GM06990 (cell line): Measurements from ENCODE around the gene UCK1.

ENCODE experiments used
- DNase-seq: peaks from one replicate; pipeline ENCODE4 v3.0.0-alpha.2; 2011; ENCODE audit not compliant: insufficient read length; ENCODE audit errors: extremely low read depth
- H3K27me3 ChIP-seq: replicated peaks from 2 replicates; pipeline ENCODE4 v1.6.0; 2011; ENCODE audit warnings: low read length; ENCODE audit not compliant: control insufficient read depth, insufficient read depth
- H3K36me3 ChIP-seq: 2 replicates; pipeline ENCODE4 v1.5.1; 2011; ENCODE audit warnings: low read length; ENCODE audit not compliant: control insufficient read depth, insufficient read depth
- H3K4me3 ChIP-seq: replicated peaks from 2 replicates; pipeline ENCODE4 v1.5.1; 2011; ENCODE audit warnings: low read depth, mild to moderate bottlenecking, control low read depth, low read length
- TF ChIP-seq, protein P1 (sequence below): IDR thresholded peaks from 2 replicates; pipeline ENCODE4 v1.5.1; 2011; ENCODE audit warnings: low read length, control low read depth, mild to moderate bottlenecking, inconsistent platforms; ENCODE audit not compliant: insufficient read depth, poor library complexity, severe bottlenecking

UCK1 gene

DNA sequence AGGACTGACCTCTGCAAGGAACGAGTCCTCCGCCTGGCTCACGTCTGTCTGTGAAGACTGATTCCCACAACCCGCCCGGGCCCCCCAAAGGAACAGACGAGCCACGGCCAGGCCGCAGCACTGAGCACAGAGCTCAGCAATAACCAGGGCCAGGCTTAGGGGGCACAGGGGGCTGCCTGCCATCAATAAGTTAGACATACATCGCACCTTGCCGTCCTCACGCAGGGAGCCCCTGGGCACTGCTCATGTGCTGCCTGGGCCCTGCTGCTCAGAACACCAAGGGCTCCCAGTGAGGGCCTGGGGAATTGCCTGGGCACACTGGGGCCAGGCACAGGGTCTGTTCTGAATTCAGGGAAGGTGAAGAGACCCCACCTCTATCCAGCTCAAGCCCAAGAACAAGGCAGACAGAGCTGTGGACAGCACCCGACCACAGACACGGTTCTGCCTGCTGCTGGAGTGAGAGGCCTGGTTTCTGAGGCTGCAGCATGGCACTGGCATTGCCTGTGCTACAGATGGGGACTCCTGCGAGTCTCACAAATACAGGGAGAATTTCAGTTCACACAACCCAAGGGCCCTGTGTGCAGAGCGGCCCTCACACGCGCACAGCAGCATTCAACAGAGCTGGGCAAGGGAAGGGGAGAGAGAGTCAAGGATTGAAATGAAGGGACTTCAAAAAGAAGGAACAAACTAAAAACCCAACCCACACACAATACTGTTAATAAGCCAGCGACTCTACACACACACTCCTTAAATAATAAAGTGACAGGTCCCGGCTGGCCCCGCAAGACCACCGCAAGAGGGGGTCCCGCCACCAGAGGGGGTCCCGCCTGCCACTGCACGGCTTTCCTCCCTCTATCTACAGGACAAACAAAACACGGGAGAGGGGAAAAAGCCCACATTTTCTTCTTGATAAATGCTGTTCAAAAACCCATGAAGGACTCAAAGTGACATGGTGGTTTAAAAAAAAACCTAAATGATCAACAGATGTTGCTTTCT is 46.2 kb upstream of the UCK1 start:
- H3K36me3 ChIP-seq = peaks cover 57% of the 10 kb centered on the region
- DNase-seq = no peak

DNA sequence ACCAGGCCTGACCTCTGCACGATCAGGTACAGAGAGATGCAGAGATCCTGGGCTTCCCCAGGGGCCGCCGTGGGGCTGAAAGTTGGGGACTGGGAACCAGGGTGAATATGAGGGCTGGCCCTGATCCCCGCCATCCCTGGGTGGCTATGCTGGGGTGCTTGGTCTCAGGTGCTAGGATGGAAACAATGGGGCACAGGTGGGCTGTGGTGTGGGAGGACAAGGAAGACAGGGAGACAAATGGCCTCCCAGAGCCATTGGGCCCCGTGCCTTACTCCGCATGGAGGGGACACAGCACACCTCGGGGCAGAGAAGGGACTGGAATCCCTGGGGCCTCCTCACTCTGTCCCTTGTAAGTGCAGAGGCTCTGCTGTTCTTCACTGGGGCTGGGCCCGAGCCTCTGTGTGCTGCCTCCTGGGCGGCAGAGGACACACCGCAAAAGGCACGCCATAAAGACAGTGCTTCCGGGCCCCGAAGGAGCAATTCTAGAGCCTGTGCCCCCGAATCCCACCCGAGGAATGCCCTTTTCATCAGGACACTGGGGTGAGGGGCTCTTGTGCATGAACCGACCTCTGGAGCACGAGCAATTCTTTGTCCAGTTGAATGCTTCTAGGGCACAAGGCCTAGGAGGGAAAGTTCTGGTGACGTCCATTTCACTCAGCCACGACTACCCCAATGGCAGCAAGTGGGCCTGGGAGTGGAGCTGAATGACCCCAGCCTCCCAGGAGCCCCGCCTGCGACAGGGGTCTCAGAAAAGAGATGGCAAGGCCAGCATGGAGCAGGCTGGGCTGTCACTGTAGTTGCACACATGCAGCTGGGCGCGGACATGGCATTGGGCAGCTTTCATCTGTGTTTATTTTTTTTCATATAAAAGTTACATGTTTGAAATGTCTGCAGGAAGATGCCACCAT is 45.1 kb upstream of the UCK1 start:
- Histone ChIP-seq H3K27me3 (no peaks in the 10 kb centered on the region), H3K36me3 (peaks cover 57% of the 10 kb centered on the region), H3K4me3 (no peak overlapping the region)
- DNase-seq = no peak
- TF ChIP-seq, protein P1, sequence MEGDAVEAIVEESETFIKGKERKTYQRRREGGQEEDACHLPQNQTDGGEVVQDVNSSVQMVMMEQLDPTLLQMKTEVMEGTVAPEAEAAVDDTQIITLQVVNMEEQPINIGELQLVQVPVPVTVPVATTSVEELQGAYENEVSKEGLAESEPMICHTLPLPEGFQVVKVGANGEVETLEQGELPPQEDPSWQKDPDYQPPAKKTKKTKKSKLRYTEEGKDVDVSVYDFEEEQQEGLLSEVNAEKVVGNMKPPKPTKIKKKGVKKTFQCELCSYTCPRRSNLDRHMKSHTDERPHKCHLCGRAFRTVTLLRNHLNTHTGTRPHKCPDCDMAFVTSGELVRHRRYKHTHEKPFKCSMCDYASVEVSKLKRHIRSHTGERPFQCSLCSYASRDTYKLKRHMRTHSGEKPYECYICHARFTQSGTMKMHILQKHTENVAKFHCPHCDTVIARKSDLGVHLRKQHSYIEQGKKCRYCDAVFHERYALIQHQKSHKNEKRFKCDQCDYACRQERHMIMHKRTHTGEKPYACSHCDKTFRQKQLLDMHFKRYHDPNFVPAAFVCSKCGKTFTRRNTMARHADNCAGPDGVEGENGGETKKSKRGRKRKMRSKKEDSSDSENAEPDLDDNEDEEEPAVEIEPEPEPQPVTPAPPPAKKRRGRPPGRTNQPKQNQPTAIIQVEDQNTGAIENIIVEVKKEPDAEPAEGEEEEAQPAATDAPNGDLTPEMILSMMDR = no peak

More for the DNA sequence above, 46.2 kb upstream of the UCK1 start:
- Histone ChIP-seq H3K4me3 (no peak overlapping the region), H3K27me3 (no peaks in the 10 kb centered on the region)
- TF ChIP-seq, protein P1 = no peak

DNA sequence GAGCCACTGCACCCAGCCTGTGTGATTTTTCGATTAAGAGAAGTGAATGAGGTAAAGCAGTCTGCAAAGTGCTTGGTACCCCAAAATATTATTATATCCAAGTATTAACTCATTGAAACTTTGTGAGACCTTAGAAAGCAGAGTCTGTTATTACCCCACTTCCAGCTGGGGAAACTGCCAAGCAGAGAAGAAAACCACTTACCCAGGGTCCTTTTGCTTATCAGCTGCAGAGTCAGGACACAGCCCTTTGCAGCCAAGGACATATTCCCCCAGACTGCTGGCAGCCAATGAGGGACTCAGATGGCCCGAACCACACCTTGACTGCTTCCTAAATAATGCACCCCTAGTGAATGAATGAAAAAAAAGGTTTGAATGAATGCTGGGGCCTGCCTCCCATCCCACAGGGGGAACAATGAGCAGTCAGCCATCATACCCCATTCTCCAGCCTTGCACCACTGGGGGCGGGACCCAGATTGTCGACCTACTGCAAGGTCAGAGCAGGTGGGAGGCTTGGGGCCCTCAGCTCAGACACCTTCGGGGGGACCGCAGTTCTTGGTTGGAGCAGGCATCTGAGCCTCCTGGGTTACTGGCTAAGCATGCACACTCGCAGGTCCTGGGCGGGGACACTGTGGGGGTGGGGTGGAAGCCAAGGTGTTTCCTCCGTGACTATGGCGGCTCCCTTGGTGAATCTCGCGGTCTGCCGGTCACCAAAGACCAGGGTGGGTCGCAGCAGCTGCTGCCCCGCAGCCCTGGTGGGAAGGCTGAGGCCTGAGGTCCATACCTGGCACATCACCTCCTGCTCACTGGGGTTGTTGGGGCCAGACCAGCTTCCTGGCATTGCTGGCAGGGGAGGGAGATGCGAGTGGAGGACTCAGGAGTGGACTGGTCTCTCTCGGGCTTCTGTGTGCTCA is 43.9 kb upstream of the UCK1 start:
- Histone ChIP-seq H3K27me3 (no peaks in the 10 kb centered on the region), H3K36me3 (peaks cover 54% of the 10 kb centered on the region), H3K4me3 (no peak overlapping the region)
- TF ChIP-seq, protein P1 = no peak
- DNase-seq = no peak

DNA sequence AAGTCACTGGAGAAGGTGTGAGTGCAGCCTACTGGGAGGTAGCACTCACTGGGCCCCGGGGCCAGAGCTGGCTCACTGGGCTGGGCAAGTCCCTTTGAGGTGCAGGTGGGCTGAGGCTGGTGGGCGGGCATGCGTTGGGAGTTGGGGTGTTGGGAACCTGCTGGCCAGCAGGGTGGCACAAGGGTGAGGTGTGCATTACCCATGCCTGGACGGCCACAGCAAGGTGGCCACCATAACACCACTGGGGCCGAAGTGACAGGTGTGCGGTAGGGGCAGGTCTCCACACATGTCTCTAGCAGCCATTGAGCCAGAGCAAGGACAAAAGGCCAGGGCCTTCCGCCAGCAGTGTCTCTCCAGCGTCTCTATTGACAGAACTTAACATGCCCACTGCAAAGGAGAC is 36.8 kb upstream of the UCK1 start:
- Histone ChIP-seq H3K4me3 (no peak overlapping the region), H3K27me3 (no peaks in the 10 kb centered on the region), H3K36me3 (peaks cover 14% of the 10 kb centered on the region)
- TF ChIP-seq, protein P1 = no peak
- DNase-seq = no peak

DNA sequence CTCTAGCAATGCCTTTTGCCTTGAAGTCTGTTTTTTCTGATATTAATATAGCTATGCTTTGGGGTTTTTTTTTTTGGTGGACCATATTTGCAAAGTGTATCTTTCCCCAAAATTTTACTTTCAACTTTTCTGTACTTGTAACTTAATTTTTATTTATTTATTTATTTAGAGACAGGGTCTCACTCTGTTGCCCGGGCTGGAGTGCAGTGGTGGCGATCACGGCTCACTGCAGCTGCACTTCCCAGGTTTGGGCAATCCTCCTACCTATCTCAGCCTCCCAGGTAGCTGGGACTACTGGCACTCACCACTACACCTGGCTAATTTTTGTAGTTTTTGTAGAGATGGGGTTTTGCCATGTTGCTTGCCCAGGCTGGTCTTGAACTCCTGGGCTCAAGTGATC is 35.1 kb upstream of the UCK1 start:
- TF ChIP-seq, protein P1 = no peak
- DNase-seq = no peak
- H3K4me3 ChIP-seq = no peak overlapping the region
- no peaks in the 10 kb centered on the region for H3K27me3 ChIP-seq
- peaks cover 9% of the 10 kb centered on the region for H3K36me3 ChIP-seq
